HG02938 (cell line): ENCODE results near the gene MYO1G.

Source experiments
- ATAC-seq: cut with Tn5 transposase; IDR thresholded peaks from one replicate; pipeline ENCODE4 v1.9.1; 2021; ENCODE audit warnings: mild to moderate bottlenecking, moderate library complexity; ENCODE audit not compliant: unreplicated experiment

The MYO1G gene

GRCh38 chr7:44981035-44981706 lies 2.4 kb upstream of the MYO1G start:
- peak; percentile 0 for ATAC-seq

DNA sequence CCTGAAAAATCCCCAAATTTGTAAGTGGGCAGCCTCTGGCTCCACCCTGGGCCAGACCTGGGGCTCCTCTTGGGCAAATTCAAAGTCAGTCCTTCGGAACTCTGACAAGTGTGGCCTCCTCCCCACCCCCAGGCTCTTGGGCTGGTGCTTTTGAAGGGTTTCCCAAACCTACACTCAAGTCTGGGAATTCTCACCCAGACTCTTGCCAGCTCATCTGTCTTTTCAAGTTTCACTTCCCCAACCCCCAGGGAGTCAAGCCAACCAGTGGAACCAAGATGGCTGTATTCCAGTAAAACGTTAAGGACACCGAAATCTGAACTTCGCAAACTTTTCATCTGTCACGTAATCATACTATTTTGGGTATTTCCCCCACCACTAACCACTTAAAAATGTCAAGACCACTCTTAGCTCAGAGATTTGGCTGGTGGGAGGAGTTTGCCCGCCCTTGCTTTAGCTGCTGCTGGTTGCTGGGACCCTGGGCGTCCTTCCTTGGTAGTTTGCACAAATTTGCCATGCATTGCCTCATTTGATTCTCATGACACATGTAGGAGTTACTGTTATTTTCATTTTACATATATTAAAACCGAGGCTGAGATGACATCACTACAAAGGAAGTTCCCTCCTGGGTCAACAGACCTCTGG lies 1.7 kb upstream of the MYO1G start:
- ATAC-seq, result peak; percentile 41

DNA sequence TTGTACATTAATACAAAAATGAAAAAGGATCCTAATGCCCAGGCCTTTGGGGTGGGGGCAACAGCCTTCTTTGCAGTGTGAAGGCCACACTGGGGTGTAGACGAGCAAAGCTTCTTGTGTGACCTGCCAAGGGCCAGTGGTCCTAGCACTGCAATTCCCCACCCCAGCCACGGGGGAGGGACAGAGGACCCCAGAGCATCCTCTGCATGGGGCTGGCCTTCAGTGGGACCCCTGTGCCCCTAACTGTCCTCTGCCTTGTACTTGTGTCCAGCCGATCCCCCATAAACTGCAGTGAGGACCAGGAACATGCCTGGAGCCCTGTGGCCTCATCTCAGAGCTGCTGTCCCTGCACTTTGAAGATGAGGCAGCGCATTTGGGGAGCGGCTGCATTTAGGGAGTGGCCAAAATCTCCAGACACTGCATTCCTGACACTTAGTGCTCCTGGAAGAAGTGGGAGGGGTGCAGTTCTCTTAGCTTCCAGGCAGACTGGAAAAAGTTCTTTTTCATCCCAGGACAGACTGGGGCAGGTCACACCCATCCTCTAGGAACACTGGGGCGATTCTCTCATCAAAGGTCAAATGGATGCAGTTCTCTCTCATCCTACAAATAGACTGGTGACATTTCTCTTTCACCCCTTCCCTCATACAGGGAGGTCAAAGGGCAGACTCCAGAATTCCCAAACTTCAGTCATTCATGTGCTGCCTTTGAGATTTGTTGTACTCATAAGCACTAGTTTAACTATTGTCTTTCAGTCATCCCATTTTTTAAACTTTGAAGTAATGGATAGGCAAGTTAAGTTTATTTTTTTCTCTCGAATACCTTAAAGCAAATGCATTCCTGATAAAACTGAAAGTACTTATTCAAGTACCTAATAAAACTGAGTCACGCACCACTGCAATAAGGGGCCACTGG lies 922 bp upstream of the MYO1G start:
- ATAC-seq, result peak; percentile 18

DNA sequence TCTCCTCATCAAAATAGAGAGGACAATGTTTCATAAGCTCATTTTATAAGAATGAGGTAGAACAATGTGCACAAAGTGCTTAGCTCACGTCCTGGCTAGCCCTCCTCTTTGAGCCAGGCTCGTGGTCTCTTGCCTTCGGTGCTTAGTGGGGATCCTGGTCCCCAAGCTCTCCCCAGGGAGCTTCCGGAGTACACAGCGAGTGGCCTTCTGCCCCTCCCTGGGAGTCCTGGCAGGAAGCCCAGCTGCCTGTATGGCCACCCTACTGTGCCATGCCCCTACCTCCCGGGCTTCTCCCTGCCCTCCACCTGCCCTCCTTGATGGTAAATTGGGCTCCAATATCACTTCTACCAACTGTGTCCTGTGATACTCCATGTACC lies 868 bp downstream of the MYO1G start:
- no peak for ATAC-seq

DNA sequence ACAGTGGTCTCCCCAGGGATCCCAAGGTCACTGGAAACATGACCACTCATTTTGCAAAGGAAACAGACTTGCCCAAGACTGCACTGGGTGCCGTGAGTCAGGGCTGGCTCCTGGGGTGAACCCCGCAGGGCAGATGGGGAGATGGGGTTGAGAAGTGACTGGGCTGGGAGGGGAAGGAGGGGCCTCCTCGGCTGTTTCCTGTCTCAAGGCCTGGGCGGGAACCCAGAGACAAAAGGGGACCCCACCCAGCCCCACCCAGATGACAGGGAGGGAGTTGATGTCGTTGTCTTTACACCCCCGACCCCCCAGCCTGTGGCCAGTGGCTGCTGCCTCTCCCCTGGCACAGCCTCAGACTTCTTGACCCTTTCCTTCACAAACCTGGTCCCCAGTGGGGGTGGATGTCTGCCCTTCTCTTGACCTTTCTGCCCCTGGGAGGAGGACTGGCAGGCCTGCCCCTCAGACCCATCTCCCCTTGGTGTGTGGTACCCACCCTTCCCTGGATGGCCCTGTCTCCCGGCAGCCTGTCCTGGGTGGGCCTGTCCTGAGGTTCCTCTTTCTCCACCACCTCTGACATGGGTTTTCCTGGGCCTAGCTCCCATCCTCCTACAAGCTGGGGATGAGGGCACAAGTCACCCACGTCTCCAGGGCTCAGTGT lies 1.4 kb downstream of the MYO1G start:
- ATAC-seq, result no peak

GRCh38 chr7:44976746-44977196 lies 2.0 kb downstream of the MYO1G start:
- ATAC-seq, result no peak

- no peak for ATAC-seq
These were observed 2.6 kb downstream of the MYO1G start for GRCh38 chr7:44976040-44976745.

DNA sequence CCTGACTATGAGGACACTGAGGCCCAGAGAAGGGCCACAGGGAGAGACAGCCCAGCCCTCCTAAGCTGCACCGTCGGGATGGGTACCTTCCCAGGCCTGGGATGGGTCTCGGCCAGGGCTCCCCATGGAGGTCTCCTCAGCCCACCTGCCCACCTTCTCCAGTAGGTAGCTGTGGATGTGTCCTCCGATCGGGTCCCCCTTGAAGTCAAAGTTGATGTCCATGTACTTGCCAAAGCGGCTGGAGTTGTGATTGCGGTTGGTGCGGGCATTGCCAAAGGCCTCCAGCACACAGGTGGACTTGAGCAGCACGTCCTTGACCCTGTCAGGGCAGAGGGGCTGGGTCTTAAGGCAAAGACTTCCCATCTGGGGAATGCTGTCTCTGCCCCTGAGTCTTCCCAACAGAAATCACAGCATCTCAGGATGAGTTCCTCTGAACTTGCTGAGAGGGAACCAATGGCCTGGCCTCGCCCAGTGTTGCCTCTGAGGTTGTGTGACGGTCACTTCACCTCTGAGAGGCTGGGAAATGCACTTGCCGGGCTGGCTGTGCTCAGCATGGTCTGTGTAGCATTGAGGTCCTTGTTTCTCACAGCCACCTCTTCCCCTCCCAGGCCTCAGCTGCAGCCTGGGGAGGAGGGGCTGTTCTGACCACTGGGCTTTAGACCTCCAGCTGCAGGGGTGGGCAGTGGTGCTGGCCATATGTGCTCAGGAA lies 3.3 kb downstream of the MYO1G start:
- no peak for ATAC-seq

- no peak for ATAC-seq
These were observed 4.3 kb downstream of the MYO1G start for GRCh38 chr7:44974549-44974948.

GRCh38 chr7:44973610-44974401 lies 5.0 kb downstream of the MYO1G start:
- no peak for ATAC-seq

- ATAC-seq, result no peak
These were observed 6.3 kb downstream of the MYO1G start for GRCh38 chr7:44972562-44972961.

DNA sequence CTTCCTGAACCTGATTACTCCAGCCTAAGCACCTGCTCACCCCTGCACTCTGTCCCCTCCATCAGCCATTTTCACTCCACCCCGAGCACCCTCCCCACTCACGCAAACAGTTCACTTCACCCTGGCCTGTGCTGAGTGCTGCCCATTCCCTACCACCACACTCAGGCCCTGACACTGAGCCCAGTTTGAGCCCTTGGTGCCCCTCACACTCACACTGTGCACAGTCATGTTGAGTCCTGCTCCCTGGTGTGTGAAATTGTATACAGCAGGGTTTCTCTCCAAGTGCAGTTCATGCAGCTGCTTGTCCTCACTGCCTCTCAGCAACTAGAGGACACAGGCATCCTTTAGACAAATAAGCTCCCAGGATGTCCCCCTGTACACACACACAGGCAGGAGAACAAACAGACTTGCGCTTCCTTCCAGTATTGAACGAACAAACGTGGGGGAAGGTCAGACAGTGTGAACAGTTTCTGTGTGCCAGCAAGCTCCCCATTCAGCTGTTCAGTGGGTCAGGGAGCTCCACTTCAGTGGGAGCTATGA lies 6.8 kb downstream of the MYO1G start:
- ATAC-seq, result no peak

DNA sequence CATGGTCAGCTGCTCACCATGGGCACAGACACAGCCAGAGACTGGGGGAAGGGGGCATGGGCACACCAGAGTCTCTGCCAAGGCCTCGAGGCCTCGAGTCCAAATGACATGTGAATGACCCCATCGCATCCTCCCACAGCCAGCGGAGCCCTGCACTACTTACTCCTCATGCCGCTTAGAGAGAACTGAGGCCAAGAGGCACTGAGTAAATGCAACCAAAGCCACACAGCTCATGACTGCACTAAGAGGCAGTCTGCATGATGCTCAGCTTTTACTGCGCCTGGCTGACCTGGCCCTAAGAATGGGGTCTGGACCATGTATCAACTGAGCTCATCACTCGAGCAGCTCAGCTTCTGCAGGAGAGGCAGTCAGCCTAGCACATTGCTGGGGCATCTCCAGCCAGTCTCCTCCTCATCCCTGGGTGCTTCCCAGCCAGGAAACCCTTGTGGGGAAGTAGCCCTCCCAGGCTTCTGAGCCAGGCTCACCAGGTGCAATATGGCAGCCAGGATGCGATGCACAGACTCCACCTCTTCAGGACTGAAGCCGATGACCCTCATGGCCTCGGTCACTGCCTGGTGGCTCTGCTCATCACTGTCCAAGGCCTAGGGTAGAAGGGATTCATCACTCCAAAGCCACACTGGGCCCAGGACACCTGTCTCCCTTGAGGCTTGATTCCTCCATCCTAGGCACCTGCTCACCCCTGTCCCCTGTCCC lies 7.5 kb downstream of the MYO1G start:
- no peak for ATAC-seq

- ATAC-seq, result no peak
These were observed 8.2 kb downstream of the MYO1G start for GRCh38 chr7:44970523-44971051.

DNA sequence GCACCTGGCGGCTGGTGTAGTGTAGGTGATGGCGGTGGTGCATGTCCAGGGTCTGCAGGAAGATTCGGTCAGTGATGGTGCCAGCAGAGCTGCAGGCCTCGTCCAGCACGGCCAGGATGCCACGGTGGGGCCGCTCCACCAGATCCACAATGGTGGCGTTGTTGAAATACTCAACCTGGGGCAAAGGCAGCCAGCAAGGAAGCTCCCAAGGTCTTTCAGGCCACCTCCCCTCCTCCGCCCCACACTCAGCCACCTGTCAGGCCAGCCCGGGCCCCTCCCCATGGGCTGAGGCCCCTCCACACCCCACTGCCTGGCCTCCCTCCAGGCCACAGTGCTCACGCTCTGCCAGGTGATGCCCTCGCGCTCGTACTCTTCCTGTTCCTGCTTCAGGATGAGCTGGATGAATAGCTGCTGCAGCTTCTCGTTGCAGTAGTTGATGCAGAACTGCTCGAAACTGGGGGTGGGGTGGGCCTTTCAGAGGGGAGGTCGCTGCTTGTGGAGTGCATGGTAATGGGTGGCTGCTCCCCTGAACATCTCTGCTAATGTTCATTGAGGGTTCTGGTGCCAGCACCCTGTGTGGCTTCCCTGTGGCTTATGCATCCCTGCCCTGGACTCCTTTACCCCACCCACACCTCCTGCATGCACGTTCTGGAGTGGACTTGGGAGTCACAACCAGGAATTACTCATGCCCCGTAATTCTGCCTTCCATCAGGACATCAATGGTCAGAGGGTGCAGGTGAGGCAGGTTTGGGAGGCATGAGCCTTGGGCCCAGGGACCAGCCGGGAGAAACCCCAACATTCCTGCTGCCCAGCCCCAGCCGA lies 8.9 kb downstream of the MYO1G start:
- no peak for ATAC-seq

- ATAC-seq, result no peak
These were observed 9.6 kb downstream of the MYO1G start for GRCh38 chr7:44969049-44969700.
